Suprapubic skin (tissue), 4 donors: Measurements from ENCODE around the gene TMEM214. TPM values are rescaled to one million over a fixed set of nuclear protein-coding genes. Genes with fewer than 3 reads are reported as not detected.
"Not testable (repeated sequence)": the region's sequence is repeated elsewhere in the genome, so short reads cannot be mapped to it uniquely, and the experiment has no call there.

Source experiments
- DNase-seq, 2 donors: peaks; one replicate each; pipeline ENCODE4 v3.0.0-alpha.2; 2019; ENCODE audit warnings: low spot score in 2 of 2
- H3K27ac ChIP-seq: fragments of 200-600 bp; sonication (generic); one replicate; pipeline ENCODE4 v1.5.1; 2019
- H3K27me3 ChIP-seq: fragments of 200-600 bp; sonication (generic); one replicate; pipeline ENCODE4 v1.5.1; 2019
- H3K36me3 ChIP-seq: fragments of 200-600 bp; sonication (generic); one replicate; pipeline ENCODE4 v1.5.1; 2019
- H3K4me1 ChIP-seq: fragments of 200-600 bp; sonication (generic); one replicate; pipeline ENCODE4 v1.5.1; 2019
- H3K4me3 ChIP-seq: fragments of 200-600 bp; sonication (generic); one replicate; pipeline ENCODE4 v1.5.1; 2019; ENCODE audit warnings: mild to moderate bottlenecking
- H3K9me3 ChIP-seq: fragments of 200-600 bp; sonication (generic); one replicate; pipeline ENCODE4 v1.5.1; 2019
- EP300 ChIP-seq: sonication (generic); formaldehyde crosslinking; IDR thresholded peaks from one replicate; pipeline ENCODE4 v1.6.1; 2017; ENCODE audit warnings: antibody characterized with exemption
- POLR2A ChIP-seq, 2 donors: fragments of 450-650 bp; IDR thresholded peaks; one replicate each; pipeline ENCODE4 v1.6.1; 2017; ENCODE audit warnings: antibody characterized with exemption in 2 of 2, mild to moderate bottlenecking in 2 of 2, moderate library complexity in 2 of 2
- POLR2AphosphoS5 ChIP-seq, 3 donors: sonication (generic); formaldehyde crosslinking; IDR thresholded peaks; one replicate each; pipeline ENCODE4 v1.6.1; 2017; ENCODE audit warnings: antibody characterized with exemption in 3 of 3
- WGBS: methylation state at CpG from one replicate; pipeline ENCODE4 v1.1.5; 2018; 5-methylcytosine and 5-hydroxymethylcytosine counted together
- total RNA-seq, 4 donors: library from RNA; depleted of rRNA; stranded (reverse); fragments of >200 nt; gene quantifications; one replicate each; pipeline ENCODE4 v1.1.0, GENCODE V29; 2016
- TF ChIP-seq, protein P1 (sequence below), 2 donors: fragments of 200-600 bp in 1 of 2; fragments of 450-650 bp in 1 of 2; sonication (generic) in 1 of 2; IDR thresholded peaks; one replicate each; pipeline ENCODE4 v1.5.1; 2016 to 2019; ENCODE audit warnings: antibody characterized with exemption in 2 of 2, mild to moderate bottlenecking in 1 of 2, moderate library complexity in 1 of 2

TMEM214 gene
- total RNA-seq, 4 donors from 2014 or later = 39.2 to 56.3 (median 44.7) TPM

DNA sequence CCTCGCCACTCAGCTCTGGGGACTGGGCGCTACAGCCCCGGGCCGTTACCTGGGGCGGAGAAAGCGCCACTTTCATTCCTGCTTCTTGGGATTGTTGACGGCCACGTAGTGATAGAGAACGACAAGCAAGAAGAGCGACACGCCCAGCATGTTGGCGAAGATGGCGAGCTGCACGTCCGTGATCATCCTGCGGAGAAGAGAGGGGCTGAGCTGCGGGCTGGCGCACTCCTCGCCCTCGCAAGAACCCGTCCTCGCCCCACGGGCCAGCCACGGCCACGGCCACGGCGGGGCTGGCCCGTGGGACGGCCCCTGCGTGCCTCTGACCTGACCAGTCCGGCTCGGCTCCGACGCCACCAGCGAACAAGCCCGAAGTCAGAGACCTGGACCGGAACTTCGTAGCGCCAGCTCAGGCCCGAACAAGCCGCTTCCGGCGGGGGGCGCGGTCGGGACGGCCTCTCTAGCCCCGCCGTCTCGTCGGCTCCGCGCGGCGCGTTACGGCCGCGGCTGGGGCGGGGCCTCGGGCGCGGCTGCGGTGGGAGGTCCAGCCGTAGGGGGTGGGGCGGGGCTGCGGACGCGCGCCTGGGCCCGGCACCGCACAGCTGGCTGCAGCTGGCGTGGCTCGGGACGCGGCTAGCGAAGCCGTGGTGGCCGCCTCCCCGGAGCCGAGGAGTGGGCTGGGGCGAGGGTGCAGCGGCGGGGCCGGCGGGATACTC lies 38.7 kb downstream of the TMEM214 start, which contains the start of gene OST4:
OST4 (minus strand) TSS at position 378 of the 713 bp plus-strand sequence.
- H3K36me3 ChIP-seq = peaks cover 23% of the 10 kb centered on the region
- H3K27ac ChIP-seq = peak within 1 kb of the TSS; percentile 91
- TF ChIP-seq EP300 (no peak), POLR2A (IDR thresholded peaks at IDR 0.05) (peak; percentile 54 to 61), POLR2AphosphoS5 (IDR thresholded peaks at IDR 0.05) (peak in 2 of 3 donors; percentile 48 to 57)
- H3K9me3 ChIP-seq = no peaks in the 10 kb centered on the region
- peak within 1 kb of the TSS; percentile 94 for H3K4me3 ChIP-seq
- peak; percentile 95 for DNase-seq
- WGBS = 0% methylated on average over 6 of the region's 86 CpGs
- H3K27me3 ChIP-seq = no peaks in the 10 kb centered on the region
- H3K4me1 ChIP-seq = peaks cover 47% of the 10 kb centered on the region

DNA sequence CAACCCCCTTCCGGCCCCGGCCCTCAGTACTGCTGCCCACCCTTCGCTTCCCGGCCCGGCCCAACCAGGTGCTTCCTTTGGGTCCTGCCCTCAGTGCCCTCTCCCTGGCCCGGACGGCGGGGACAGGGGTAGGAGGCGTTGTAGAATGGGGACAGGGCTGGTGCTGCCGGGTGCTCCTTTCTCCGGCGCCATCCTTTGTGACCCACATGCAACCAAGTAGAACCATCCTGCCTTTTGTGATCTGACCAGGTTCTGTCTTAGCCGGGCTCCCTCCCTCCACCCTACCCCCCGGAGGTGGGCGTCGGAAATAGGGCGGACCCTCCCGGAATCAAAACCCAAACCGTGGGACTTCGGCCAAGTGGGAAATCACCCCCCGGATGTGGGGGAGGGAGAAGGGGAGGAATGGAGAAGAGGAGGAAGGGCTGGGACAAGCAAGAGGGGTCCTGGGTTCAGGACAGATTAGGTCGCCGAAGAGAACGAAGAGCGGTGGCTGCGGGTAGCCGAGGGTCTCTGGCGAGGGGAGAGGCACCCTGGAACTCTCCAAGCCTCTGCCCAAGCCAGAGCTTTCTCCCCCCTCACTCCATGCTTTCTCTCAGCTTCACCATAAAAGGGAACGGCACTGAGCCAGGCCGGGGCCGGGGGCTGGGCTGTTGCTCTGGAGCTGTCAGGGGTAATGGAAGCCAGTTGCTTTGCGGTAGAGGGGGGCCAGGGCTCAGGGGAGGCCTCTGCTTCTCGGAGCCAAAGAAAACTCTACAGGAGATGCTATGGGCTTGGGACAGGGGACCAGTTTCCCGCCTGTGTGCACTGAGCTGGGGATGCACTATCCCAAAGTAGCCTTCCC lies 39.4 kb downstream of the TMEM214 start:
- H3K4me1 ChIP-seq = peaks cover 47% of the 10 kb centered on the region
- DNase-seq = peak in 1 of 2 donors; percentile 86

GRCh38 chr2:27072920-27073319 lies 40.2 kb downstream of the TMEM214 start:
- Histone ChIP-seq H3K4me1 (peaks cover 46% of the 10 kb centered on the region), H3K9me3 (no peaks in the 10 kb centered on the region)

More for the DNA sequence above, 39.4 kb downstream of the TMEM214 start:
- Histone ChIP-seq H3K27ac (peak overlapping the region; percentile 91), H3K36me3 (peaks cover 19% of the 10 kb centered on the region), H3K27me3 (no peaks in the 10 kb centered on the region), H3K4me3 (peak overlapping the region; percentile 94), H3K9me3 (no peaks in the 10 kb centered on the region)
- no peak for TF ChIP-seq EP300
- WGBS = 4% methylated on average over 26 of the region's 34 CpGs

DNA sequence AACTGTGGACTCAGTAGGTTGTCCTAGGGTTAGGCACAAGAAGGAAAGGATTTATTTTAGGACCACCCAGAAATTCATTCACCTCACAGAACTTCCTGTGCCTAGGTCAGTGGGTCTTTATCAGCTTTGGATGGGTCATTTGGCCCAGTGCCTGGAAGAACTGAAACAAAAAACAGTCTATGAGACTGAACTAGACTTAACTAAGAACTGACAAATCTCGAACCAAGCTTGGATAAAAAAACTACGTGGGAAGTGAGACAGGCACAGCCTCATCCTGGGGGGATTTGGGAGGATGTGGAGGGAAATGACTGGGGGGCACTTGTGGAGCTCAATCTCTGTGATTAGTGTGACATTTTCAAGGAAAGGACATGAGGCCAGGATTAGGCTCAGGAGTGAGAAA lies 41.0 kb downstream of the TMEM214 start:
- DNase-seq = no peak

More at GRCh38 chr2:27072920-27073319, 40.2 kb downstream of the TMEM214 start:
- TF ChIP-seq POLR2A (IDR thresholded peaks at IDR 0.05) (no peak), EP300 (no peak), POLR2AphosphoS5 (IDR thresholded peaks at IDR 0.05) (no peak)
- TF ChIP-seq, protein P1, sequence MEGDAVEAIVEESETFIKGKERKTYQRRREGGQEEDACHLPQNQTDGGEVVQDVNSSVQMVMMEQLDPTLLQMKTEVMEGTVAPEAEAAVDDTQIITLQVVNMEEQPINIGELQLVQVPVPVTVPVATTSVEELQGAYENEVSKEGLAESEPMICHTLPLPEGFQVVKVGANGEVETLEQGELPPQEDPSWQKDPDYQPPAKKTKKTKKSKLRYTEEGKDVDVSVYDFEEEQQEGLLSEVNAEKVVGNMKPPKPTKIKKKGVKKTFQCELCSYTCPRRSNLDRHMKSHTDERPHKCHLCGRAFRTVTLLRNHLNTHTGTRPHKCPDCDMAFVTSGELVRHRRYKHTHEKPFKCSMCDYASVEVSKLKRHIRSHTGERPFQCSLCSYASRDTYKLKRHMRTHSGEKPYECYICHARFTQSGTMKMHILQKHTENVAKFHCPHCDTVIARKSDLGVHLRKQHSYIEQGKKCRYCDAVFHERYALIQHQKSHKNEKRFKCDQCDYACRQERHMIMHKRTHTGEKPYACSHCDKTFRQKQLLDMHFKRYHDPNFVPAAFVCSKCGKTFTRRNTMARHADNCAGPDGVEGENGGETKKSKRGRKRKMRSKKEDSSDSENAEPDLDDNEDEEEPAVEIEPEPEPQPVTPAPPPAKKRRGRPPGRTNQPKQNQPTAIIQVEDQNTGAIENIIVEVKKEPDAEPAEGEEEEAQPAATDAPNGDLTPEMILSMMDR (IDR thresholded peaks at IDR 0.05) = no peak
- H3K4me3 ChIP-seq = no peak overlapping the region
- no peak overlapping the region for H3K27ac ChIP-seq
- no peaks in the 10 kb centered on the region for H3K27me3 ChIP-seq
- peaks cover 12% of the 10 kb centered on the region for H3K36me3 ChIP-seq
- DNase-seq = no peak
- 82% methylated on average over 5 of the region's 5 CpGs for WGBS

GRCh38 chr2:27074738-27075565 lies 42.2 kb downstream of the TMEM214 start:
- TF ChIP-seq EP300 (no peak), POLR2AphosphoS5 (IDR thresholded peaks at IDR 0.05) (no peak), POLR2A (IDR thresholded peaks at IDR 0.05) (no peak)
- TF ChIP-seq, protein P1 (IDR thresholded peaks at IDR 0.05) = no peak
- no peak for DNase-seq
- Histone ChIP-seq H3K36me3 (no peaks in the 10 kb centered on the region), H3K9me3 (no peaks in the 10 kb centered on the region), H3K27ac (no peak overlapping the region), H3K4me1 (peaks cover 42% of the 10 kb centered on the region), H3K27me3 (no peaks in the 10 kb centered on the region), H3K4me3 (no peak overlapping the region)
- WGBS = 71% methylated on average over 3 of the region's 4 CpGs

More for the DNA sequence above, 41.0 kb downstream of the TMEM214 start:
- no peak overlapping the region for H3K4me3 ChIP-seq
- H3K36me3 ChIP-seq = peaks cover 5% of the 10 kb centered on the region
- no peaks in the 10 kb centered on the region for H3K9me3 ChIP-seq
- WGBS = 64% methylated on average over 2 of the region's 2 CpGs
- TF ChIP-seq EP300 (no peak), POLR2A (IDR thresholded peaks at IDR 0.05) (no peak), POLR2AphosphoS5 (IDR thresholded peaks at IDR 0.05) (no peak)
- TF ChIP-seq, protein P1 (IDR thresholded peaks at IDR 0.05) = no peak
- H3K27ac ChIP-seq = no peak overlapping the region
- no peaks in the 10 kb centered on the region for H3K27me3 ChIP-seq
- peaks cover 42% of the 10 kb centered on the region for H3K4me1 ChIP-seq

DNA sequence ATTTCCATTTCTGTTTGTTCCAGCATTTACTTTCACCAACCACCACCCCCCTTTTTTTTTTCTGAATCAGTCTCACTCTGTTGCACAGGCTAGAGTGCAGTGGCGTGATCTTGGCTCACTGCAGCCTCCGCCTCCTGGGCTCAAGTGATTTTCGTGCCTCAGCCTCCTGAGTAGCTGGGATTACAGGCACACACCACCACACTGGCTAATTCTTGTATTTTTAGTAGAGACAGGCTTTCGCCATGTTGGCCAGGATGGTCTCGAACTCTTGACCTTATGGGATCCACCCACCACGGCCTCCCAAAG lies 42.8 kb downstream of the TMEM214 start:
- H3K36me3 ChIP-seq, H3K9me3 ChIP-seq, H3K27ac ChIP-seq, H3K27me3 ChIP-seq, DNase-seq, H3K4me3 ChIP-seq: not testable (repeated sequence)
- peaks cover 42% of the 10 kb centered on the region for H3K4me1 ChIP-seq
- 80% methylated on average over 6 of the region's 6 CpGs for WGBS
